K562 (cell line): ENCODE results near the gene GLCCI1. TPM values are rescaled to one million over a fixed set of nuclear protein-coding genes. Genes with fewer than 3 reads are reported as not detected.

Experiments used
- ATAC-seq: fragments of 200-7000 bp; cut with Tn5 transposase; 3 replicates; pipeline ENCODE4 v1.9.1; 2020; ENCODE audit warnings: moderate library complexity
- BruUV-seq: library from RNA; stranded (reverse); fragments of 400-500 nt; replicated peaks from 2 replicates; lab custom pipeline; 2021; lab: Mats Ljungman, UMichigan
- CTCF ChIA-PET: fragments of 300-600 bp; formaldehyde crosslinking; extraction: SDS; loops from one replicate; lab custom pipeline; 2021; ENCODE audit warnings: low intra/inter-chr PET ratio; lab: Yijun Ruan, JAX
- POLR2A ChIA-PET: fragments of 300-600, 350-650 bp; sonication (Branson Sonifier 250); formaldehyde crosslinking; extraction: SDS; loops from one replicate; lab custom pipeline; 2021; ENCODE audit warnings: antibody characterized with exemption, inconsistent platforms; lab: Yijun Ruan, JAX
- DNase-seq, 4 experiments: peaks; one replicate each; pipeline versions ENCODE4 v3.0.0 to v3.0.0-alpha.2; 2011 to 2018; ENCODE audit warnings: low spot score in 3 of 4, mixed read lengths in 3 of 4; ENCODE audit errors: extremely low read depth in 1 of 4
- FAIRE-seq: peaks from 2 replicates; lab custom pipeline; 2011; peaks lifted over from hg19 to GRCh38; lab: Jason Lieb, UNC
- H2AFZ ChIP-seq: 2 replicates; pipeline ENCODE4 v1.6.0; 2011; ENCODE audit warnings: low read depth, low read length, control low read depth, inconsistent platforms
- H3K27ac ChIP-seq: fragments of 200-600 bp; 3 replicates; pipeline ENCODE4 v1.8.0; 2011; ENCODE audit warnings: low read depth, mild to moderate bottlenecking, control low read depth, inconsistent platforms, low read length, moderate library complexity, mixed read lengths; ENCODE audit errors: extremely low read depth
- H3K27me3 ChIP-seq, 2 experiments: fragments of 300-600 bp in 1 of 2; 2 replicates in 1 of 2; 3 replicates in 1 of 2; pipeline versions ENCODE4 v1.6.0 to v1.8.0; 2011; ENCODE audit warnings: inconsistent platforms in 2 of 2, low read length in 2 of 2, mild to moderate bottlenecking in 1 of 2, mixed read lengths in 1 of 2, moderate library complexity in 1 of 2; ENCODE audit not compliant: control insufficient read depth in 2 of 2, insufficient read depth in 2 of 2
- H3K36me3 ChIP-seq: fragments of 300-600 bp; 3 replicates; pipeline ENCODE4 v1.8.0; 2011; ENCODE audit warnings: mild to moderate bottlenecking, low read length, inconsistent platforms; ENCODE audit not compliant: control insufficient read depth, insufficient read depth
- H3K4me1 ChIP-seq, 2 experiments: fragments of 200-600 bp in 1 of 2; replicated peaks in 1 of 2; 2 replicates in 1 of 2; 3 replicates in 1 of 2; pipeline versions ENCODE4 v1.5.1 to v1.8.0; 2011; ENCODE audit warnings: inconsistent platforms in 2 of 2, low read length in 2 of 2, mild to moderate bottlenecking in 1 of 2, mixed read lengths in 1 of 2, moderate library complexity in 1 of 2; ENCODE audit not compliant: control insufficient read depth in 2 of 2, insufficient read depth in 2 of 2
- H3K4me2 ChIP-seq: 2 replicates; pipeline ENCODE4 v1.6.1; 2011; ENCODE audit warnings: low read length, control low read depth, inconsistent platforms, mixed read lengths; ENCODE audit not compliant: insufficient read depth
- H3K4me3 ChIP-seq: fragments of 200-600 bp; sonication (generic), shearing (Covaris generic); 2 replicates; pipeline ENCODE4 v1.5.1; 2016; ENCODE audit warnings: control low read depth, inconsistent platforms
- H3K79me2 ChIP-seq: fragments of 200-600 bp; 3 replicates; pipeline ENCODE4 v1.8.0; 2011; ENCODE audit warnings: low read length, inconsistent platforms; ENCODE audit not compliant: control insufficient read depth, insufficient read depth
- H3K9ac ChIP-seq, 2 experiments: 2 replicates each; pipeline versions ENCODE4 v1.6.0 to v1.6.1; 2011; ENCODE audit warnings: low read depth in 2 of 2, low read length in 2 of 2, control low read depth in 1 of 2, inconsistent platforms in 1 of 2, mild to moderate bottlenecking in 1 of 2, mixed read lengths in 1 of 2; ENCODE audit not compliant: insufficient read depth in 1 of 2
- H3K9me1 ChIP-seq: one replicate; pipeline ENCODE4 v1.6.0; 2011; ENCODE audit warnings: inconsistent platforms, mild to moderate bottlenecking, low read length, moderate library complexity; ENCODE audit not compliant: control insufficient read depth, insufficient read depth
- H3K9me3 ChIP-seq: replicated peaks from 2 replicates; pipeline ENCODE4 v1.5.1; 2011; ENCODE audit warnings: low read depth, low read length, inconsistent platforms; ENCODE audit not compliant: control insufficient read depth, insufficient read depth
- H4K20me1 ChIP-seq: replicated peaks from 2 replicates; pipeline ENCODE4 v1.6.1; 2011; ENCODE audit warnings: low read length, inconsistent platforms, mixed read lengths; ENCODE audit not compliant: control insufficient read depth, insufficient read depth
- BRD9 ChIP-seq: fragments of 450-650 bp; IDR thresholded peaks from 2 replicates; pipeline ENCODE4 v1.6.1; 2018; ENCODE audit warnings: low read depth; ENCODE audit not compliant: partially characterized antibody
- CBFB ChIP-seq: sonication (generic); formaldehyde crosslinking; IDR thresholded peaks from 2 replicates; pipeline ENCODE4 v1.4.0; 2020; ENCODE audit warnings: mild to moderate bottlenecking, missing genetic modification reagents
- DNMT1 ChIP-seq: fragments of 450-650 bp; IDR thresholded peaks from 2 replicates; pipeline ENCODE4 v1.6.1; 2016; ENCODE audit warnings: antibody characterized with exemption, mild to moderate bottlenecking
- EP300 ChIP-seq: IDR thresholded peaks from 2 replicates; pipeline ENCODE4 v1.6.1; 2012; ENCODE audit warnings: low read length, improper control_type of control experiment
- GTF2B ChIP-seq: IDR thresholded peaks from 2 replicates; pipeline ENCODE4 v1.6.1; 2011; ENCODE audit not compliant: insufficient read length; ENCODE audit errors: extremely low read depth
- MCM5 ChIP-seq: fragments of 450-650 bp; IDR thresholded peaks from 2 replicates; pipeline ENCODE4 v1.6.1; 2016; ENCODE audit warnings: low read depth
- SAFB ChIP-seq: fragments of 200-400 bp; formaldehyde crosslinking; IDR thresholded peaks from 2 replicates; pipeline ENCODE4 v1.6.1; 2017; ENCODE audit warnings: low read depth, low read length, borderline replicate concordance
- SAP30 ChIP-seq: fragments of 200-600 bp; sonication (generic); IDR thresholded peaks from 2 replicates; pipeline ENCODE4 v1.6.1; 2012; ENCODE audit warnings: borderline replicate concordance, low read depth, mild to moderate bottlenecking, moderate library complexity, low read length, control low read depth, inconsistent platforms; ENCODE audit not compliant: insufficient read depth, poor library complexity, severe bottlenecking
- SP1 ChIP-seq: sonication (generic); formaldehyde crosslinking; IDR thresholded peaks from 2 replicates; pipeline ENCODE4 v1.8.1; 2022; ENCODE audit warnings: mild to moderate bottlenecking, missing genetic modification reagents
- TRIM24 ChIP-seq, 2 experiments: fragments of 450-650 bp; IDR thresholded peaks; 2 replicates each; pipeline ENCODE4 v1.6.1; 2016
- ZNF766 ChIP-seq: fragments of 200-800 bp; sonication (Bioruptor generic); conservative IDR thresholded peaks from 2 replicates; pipeline ENCODE4 v1.6.1; 2016; ENCODE audit warnings: missing genetic modification characterization, missing compliant biosample characterization
- WGBS: fragments of 100-300 bp; shearing (Covaris generic); methylation state at CpG from one replicate; pipeline ENCODE4 v1.1.6; 2016; ENCODE audit warnings: low coverage, mixed read lengths; ENCODE audit not compliant: insufficient coverage; ENCODE audit errors: missing lambda C conversion rate; 5-methylcytosine and 5-hydroxymethylcytosine counted together
- in situ Hi-C: fragments of 300-500 bp; cut with MboI; formaldehyde crosslinking; loops from 4 replicates; pipeline ENCODE4 v1.15.0; 2018; ENCODE audit warnings: inconsistent platforms, mixed read lengths
- intact Hi-C: fragments of 100-400 bp; cut with micrococcal nuclease; formaldehyde crosslinking; loops from 2 replicates; pipeline ENCODE4 v1.14.2; 2022
- polyA plus RNA-seq, 8 experiments: library from polyadenylated mRNA; depleted of rRNA in 4 of 8; stranded (reverse) in 5 of 8; unstranded in 3 of 8; fragments of >200 nt; fragmentation: Nextera tagmentation in 2 of 8; fragmentation: Illumina TruSeq in 1 of 8; extraction: Ambion mirVana in 2 of 8; extraction: Trizol in 1 of 8; gene quantifications; 2 replicates each; pipeline versions ENCODE4 v1.2.1 to v1.2.3, GENCODE V29; 2011 to 2014; ENCODE audit warnings: inconsistent platforms in 1 of 8, missing spikeins in 1 of 8
- total RNA-seq, 7 experiments: library from RNA; depleted of rRNA in 6 of 7; stranded (reverse); fragments of >200 nt in 6 of 7; fragmentation: Illumina TruSeq in 2 of 7; extraction: Trizol in 2 of 7; gene quantifications; 2 replicates each; pipeline versions ENCODE4 v1.2.1 to v1.2.3, GENCODE V29; 2011 to 2021; ENCODE audit warnings: low replicate concordance in 1 of 7
- TF ChIP-seq, protein P1 (sequence below): fragments of 450-650 bp; IDR thresholded peaks from 2 replicates; pipeline ENCODE4 v1.6.1; 2016

GLCCI1 gene
- total and polyA plus RNA-seq, 9 of the 15 experiments (the other 6 are each of a cell fraction or from before 2014, with no cell fraction given), result 2.7 to 11.9 (median 7.2) TPM

DNA sequence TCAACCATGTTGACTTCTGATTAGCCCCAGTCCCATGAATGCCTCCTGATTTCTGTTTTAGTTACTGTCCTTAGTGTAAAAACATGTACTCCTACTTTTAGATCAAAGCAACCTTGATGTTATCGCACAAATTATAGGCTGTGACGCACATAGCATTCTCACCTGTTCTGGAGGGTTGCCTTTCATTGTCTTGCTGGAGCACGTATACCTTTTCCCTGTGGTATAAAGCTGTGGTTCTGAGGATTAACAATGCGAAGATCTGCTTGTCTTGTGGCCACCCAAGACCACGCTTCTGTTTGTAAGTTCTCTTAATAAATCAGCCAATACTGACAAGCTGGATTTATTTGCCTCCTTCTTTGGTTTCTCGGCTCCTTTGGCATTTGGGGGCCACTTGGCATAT, 30.1 kb upstream of the GLCCI1 start:
- Histone ChIP-seq H3K27ac (no peak overlapping the region), H4K20me1 (no peaks in the 10 kb centered on the region), H3K4me2 (no peak overlapping the region), H3K4me3 (no peak overlapping the region), H3K4me1 (no peaks in the 10 kb centered on the region), H2AFZ (no peak overlapping the region), H3K79me2 (no peaks in the 10 kb centered on the region), H3K36me3 (no peaks in the 10 kb centered on the region), H3K9me3 (no peaks in the 10 kb centered on the region), H3K27me3 (0 out of 5 replicates have a peak, but pooled peaks cover 0 to 3% of the 10 kb centered on the region in 2 experiments), H3K9me1 (no peaks in the 10 kb centered on the region), H3K9ac (no peak overlapping the region)
- ATAC-seq (no peak), FAIRE-seq (no peak), DNase-seq (no peak)
- CTCF ChIA-PET, result no interaction called here
- in situ Hi-C loops, result no loop called here
- no TSS peak for BruUV-seq
- 30% methylated on average over 6 of the region's 6 CpGs for WGBS
- POLR2A ChIA-PET, result no interaction called here
- TF ChIP-seq TRIM24 (IDR thresholded peaks at IDR 0.05), result no peak
- TF ChIP-seq SAP30, result no peak
- no peak for TF ChIP-seq SAFB
- TF ChIP-seq GTF2B, result no peak
- TF ChIP-seq SP1 (CRISPR knock-in tag), result no peak
- intact Hi-C loops, result no loop called here

DNA sequence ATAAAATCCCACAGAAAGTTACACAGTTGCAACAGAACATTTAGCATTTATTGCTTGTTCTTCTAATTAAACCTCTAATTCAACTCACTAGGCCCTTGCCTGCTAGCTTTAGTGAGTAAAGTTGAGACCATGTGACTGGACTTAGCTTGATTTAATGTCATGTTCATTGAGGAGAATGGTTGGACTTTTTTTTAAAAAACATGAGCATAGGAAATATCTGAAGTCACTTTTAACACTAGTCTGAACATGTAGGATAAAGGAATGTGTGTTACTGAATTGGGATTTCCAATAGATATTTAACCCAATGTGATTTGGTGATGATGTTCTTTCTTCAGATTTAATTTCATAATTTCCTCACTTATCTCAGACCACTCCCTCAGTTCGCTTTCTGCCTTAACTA, 24.6 kb upstream of the GLCCI1 start:
- H3K27me3 ChIP-seq, result no peaks in the 10 kb centered on the region; a peak in 1 of 5 replicates
- H2AFZ ChIP-seq, result no peak overlapping the region
- TF ChIP-seq DNMT1 (no peak), CBFB (CRISPR knock-in tag) (no peak), MCM5 (no peak), BRD9 (no peak), EP300 (no peak), ZNF766 (CRISPR knock-in tag) (no peak)
- TF ChIP-seq, protein P1, sequence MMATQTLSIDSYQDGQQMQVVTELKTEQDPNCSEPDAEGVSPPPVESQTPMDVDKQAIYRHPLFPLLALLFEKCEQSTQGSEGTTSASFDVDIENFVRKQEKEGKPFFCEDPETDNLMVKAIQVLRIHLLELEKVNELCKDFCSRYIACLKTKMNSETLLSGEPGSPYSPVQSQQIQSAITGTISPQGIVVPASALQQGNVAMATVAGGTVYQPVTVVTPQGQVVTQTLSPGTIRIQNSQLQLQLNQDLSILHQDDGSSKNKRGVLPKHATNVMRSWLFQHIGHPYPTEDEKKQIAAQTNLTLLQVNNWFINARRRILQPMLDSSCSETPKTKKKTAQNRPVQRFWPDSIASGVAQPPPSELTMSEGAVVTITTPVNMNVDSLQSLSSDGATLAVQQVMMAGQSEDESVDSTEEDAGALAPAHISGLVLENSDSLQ, result no peak
- FAIRE-seq (peak; percentile 37), DNase-seq (no peak), ATAC-seq (no peak)
- no peaks in the 10 kb centered on the region for H3K4me1 ChIP-seq
- H3K36me3 ChIP-seq, result no peaks in the 10 kb centered on the region
- WGBS, result 13% methylated on average over 1 of the region's 1 CpG
- no peaks in the 10 kb centered on the region for H3K9me1 ChIP-seq
- H3K9ac ChIP-seq, result no peak overlapping the region
- intact Hi-C loops (no loop called here), in situ Hi-C loops (no loop called here)
- no peaks in the 10 kb centered on the region for H3K9me3 ChIP-seq
- CTCF ChIA-PET, result no interaction called here
- H4K20me1 ChIP-seq, result no peaks in the 10 kb centered on the region
- no peak overlapping the region for H3K4me2 ChIP-seq
- H3K79me2 ChIP-seq, result no peaks in the 10 kb centered on the region
- no peak overlapping the region for H3K27ac ChIP-seq
- BruUV-seq, result no TSS peak
- no peak overlapping the region for H3K4me3 ChIP-seq
- POLR2A ChIA-PET, result interaction anchor here (1.0 to 1.6 kb wide), 2 partner anchors 9 to 11 kb away, joined by 3 to 4 read pairs; no protein-coding TSS in a partner anchor
